ENCODE data around the gene PRR29. TPM values are rescaled to one million over a fixed set of nuclear protein-coding genes. Genes with fewer than 3 reads are reported as not detected.

Gene PRR29
- total and polyA plus RNA-seq, 2 donors (not counting 1 experiment from before 2014, with no cell fraction given) = 0.03 TPM; not detected in 1

DNA sequence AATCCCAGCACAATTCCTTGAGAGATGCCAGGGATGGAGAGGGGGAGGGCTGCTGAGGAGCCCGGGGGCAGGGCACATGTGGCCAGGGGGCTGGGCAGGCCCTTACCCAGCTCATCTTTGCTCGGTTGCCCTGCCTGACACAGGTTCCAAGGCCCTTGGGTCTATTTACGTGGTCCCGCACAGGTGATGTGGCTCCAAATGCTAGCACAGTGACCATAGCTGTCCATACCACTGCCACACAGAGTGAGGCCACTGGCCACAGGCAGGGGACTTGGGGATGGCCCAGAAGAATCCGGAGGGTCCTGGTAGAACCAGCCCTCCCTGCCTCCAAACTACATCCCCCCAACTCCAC, 10.0 kb upstream of the PRR29 start:
- Histone ChIP-seq H3K27me3 (replicated peaks in 1 of 4; ENCODE audit: control extremely low read depth in 1 of 4, control insufficient read depth in 3 of 4, insufficient read depth in 4 of 4, low read length in 3 of 4) (no peaks in the 10 kb centered on the region), H3K79me2 (ENCODE audit: control insufficient read depth, insufficient read depth, low read length) (no peaks in the 10 kb centered on the region), H3K4me1 (ENCODE audit: control insufficient read depth in 2 of 2, insufficient read depth in 2 of 2, low read length in 2 of 2) (peaks cover 24 to 31% of the 10 kb centered on the region in 2 donors), H2AFZ (ENCODE audit: insufficient read depth, low read depth, low read length, poor library complexity, severe bottlenecking) (no peak overlapping the region), H4K20me1 (ENCODE audit: control insufficient read depth, insufficient read depth, low read length, poor library complexity, severe bottlenecking) (no peaks in the 10 kb centered on the region), H3K36me3 (replicated peaks in 1 of 2; ENCODE audit: control extremely low read depth in 1 of 2, control insufficient read depth in 1 of 2, extremely low read depth in 1 of 2, insufficient read depth in 2 of 2, low read length in 1 of 2) (no peaks in the 10 kb centered on the region), H3K4me3 (ENCODE audit: control extremely low read depth in 1 of 5, extremely low read depth in 1 of 5, insufficient read depth in 1 of 5, low read depth in 2 of 5, low read length in 4 of 5) (no peak overlapping the region), H3K9ac (ENCODE audit: low read length) (no peak overlapping the region), H3K9me3 (ENCODE audit: control extremely low read depth in 1 of 3, control insufficient read depth in 2 of 3, insufficient read depth in 1 of 3, low read length in 2 of 3) (peaks cover 0 to 6% (median 0%) of the 10 kb centered on the region in 3 donors), H3K27ac (ENCODE audit: low read length in 2 of 2) (no peak overlapping the region), H3K4me2 (replicated peaks; ENCODE audit: low read depth, low read length, poor library complexity, severe bottlenecking) (no peak overlapping the region)
- no peak overlapping the region for H3K4me3 Mint-ChIP-seq
- 93% methylated on average over 4 of the region's 5 CpGs for WGBS (ENCODE audit: insufficient coverage)
- peaks cover 11% of the 10 kb centered on the region for H3K27me3 Mint-ChIP-seq
- CTCF ChIA-PET = interaction anchor here (0.8 to 3.5 kb wide), 5 partner anchors 32 to 77 kb away, joined by 3 to 20 read pairs (median 5); partner anchors contain the start of genes CSHL1, GH1 and ICAM2
- ATAC-seq (ENCODE audit: low read depth) (no peak), DNase-seq (no peak)
- POLR2A ChIA-PET = interaction anchor here (1.8 kb wide), 1 partner anchor 69 kb away, joined by 4 read pairs; no protein-coding TSS in a partner anchor
- H3K9me3 Mint-ChIP-seq (ENCODE audit: insufficient read depth) = no peaks in the 10 kb centered on the region
- intact Hi-C loops (cut with micrococcal nuclease) = no loop called here
- H3K4me1 Mint-ChIP-seq = peaks cover 42% of the 10 kb centered on the region
- TF ChIP-seq, protein P1, sequence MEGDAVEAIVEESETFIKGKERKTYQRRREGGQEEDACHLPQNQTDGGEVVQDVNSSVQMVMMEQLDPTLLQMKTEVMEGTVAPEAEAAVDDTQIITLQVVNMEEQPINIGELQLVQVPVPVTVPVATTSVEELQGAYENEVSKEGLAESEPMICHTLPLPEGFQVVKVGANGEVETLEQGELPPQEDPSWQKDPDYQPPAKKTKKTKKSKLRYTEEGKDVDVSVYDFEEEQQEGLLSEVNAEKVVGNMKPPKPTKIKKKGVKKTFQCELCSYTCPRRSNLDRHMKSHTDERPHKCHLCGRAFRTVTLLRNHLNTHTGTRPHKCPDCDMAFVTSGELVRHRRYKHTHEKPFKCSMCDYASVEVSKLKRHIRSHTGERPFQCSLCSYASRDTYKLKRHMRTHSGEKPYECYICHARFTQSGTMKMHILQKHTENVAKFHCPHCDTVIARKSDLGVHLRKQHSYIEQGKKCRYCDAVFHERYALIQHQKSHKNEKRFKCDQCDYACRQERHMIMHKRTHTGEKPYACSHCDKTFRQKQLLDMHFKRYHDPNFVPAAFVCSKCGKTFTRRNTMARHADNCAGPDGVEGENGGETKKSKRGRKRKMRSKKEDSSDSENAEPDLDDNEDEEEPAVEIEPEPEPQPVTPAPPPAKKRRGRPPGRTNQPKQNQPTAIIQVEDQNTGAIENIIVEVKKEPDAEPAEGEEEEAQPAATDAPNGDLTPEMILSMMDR (IDR thresholded peaks at IDR 0.05) = no peak
- no peak for TF ChIP-seq EZH2 (IDR thresholded peaks at IDR 0.05; ENCODE audit: borderline replicate concordance, insufficient read depth, low read depth, low read length, poor library complexity, severe bottlenecking)
- H3K27ac Mint-ChIP-seq = no peak overlapping the region

- Histone ChIP-seq H3K4me3 (ENCODE audit: control extremely low read depth in 1 of 5, extremely low read depth in 1 of 5, insufficient read depth in 1 of 5, low read depth in 2 of 5, low read length in 4 of 5) (no peak overlapping the region), H3K9me3 (ENCODE audit: control extremely low read depth in 1 of 3, control insufficient read depth in 2 of 3, insufficient read depth in 1 of 3, low read length in 2 of 3) (peaks cover 0 to 3% (median 0%) of the 10 kb centered on the region in 3 donors), H3K27me3 (replicated peaks in 1 of 4; ENCODE audit: control extremely low read depth in 1 of 4, control insufficient read depth in 3 of 4, insufficient read depth in 4 of 4, low read length in 3 of 4) (no peaks in the 10 kb centered on the region), H2AFZ (ENCODE audit: insufficient read depth, low read depth, low read length, poor library complexity, severe bottlenecking) (no peak overlapping the region), H3K4me1 (ENCODE audit: control insufficient read depth in 2 of 2, insufficient read depth in 2 of 2, low read length in 2 of 2) (peaks cover 31 to 35% of the 10 kb centered on the region in 2 donors), H3K36me3 (replicated peaks in 1 of 2; ENCODE audit: control extremely low read depth in 1 of 2, control insufficient read depth in 1 of 2, extremely low read depth in 1 of 2, insufficient read depth in 2 of 2, low read length in 1 of 2) (no peaks in the 10 kb centered on the region), H3K9ac (ENCODE audit: low read length) (no peak overlapping the region), H3K4me2 (replicated peaks; ENCODE audit: low read depth, low read length, poor library complexity, severe bottlenecking) (no peak overlapping the region), H4K20me1 (ENCODE audit: control insufficient read depth, insufficient read depth, low read length, poor library complexity, severe bottlenecking) (no peaks in the 10 kb centered on the region), H3K79me2 (ENCODE audit: control insufficient read depth, insufficient read depth, low read length) (no peaks in the 10 kb centered on the region), H3K27ac (ENCODE audit: low read length in 2 of 2) (no peak overlapping the region)
- POLR2A ChIA-PET = no interaction called here
- WGBS (ENCODE audit: insufficient coverage) = 91% methylated on average over 34 of the region's 35 CpGs
- no peak for ATAC-seq (ENCODE audit: low read depth)
- Mint-ChIP-seq H3K4me3 (no peak overlapping the region), H3K9me3 (ENCODE audit: insufficient read depth) (no peaks in the 10 kb centered on the region), H3K27me3 (peaks cover 11% of the 10 kb centered on the region), H3K27ac (no peak overlapping the region), H3K4me1 (peaks cover 48% of the 10 kb centered on the region)
- no peak for DNase-seq
- CTCF ChIA-PET = interaction anchor here (0.7 to 3.5 kb wide), 8 partner anchors 31 to 85 kb away, joined by 3 to 58 read pairs (median 23); partner anchors contain the start of genes CSHL1, GH1 and ICAM2
- TF ChIP-seq, protein P1 (IDR thresholded peaks at IDR 0.05) = no peak
- no peak for TF ChIP-seq EZH2 (IDR thresholded peaks at IDR 0.05; ENCODE audit: borderline replicate concordance, insufficient read depth, low read depth, low read length, poor library complexity, severe bottlenecking)
- intact Hi-C loops (cut with micrococcal nuclease) = no loop called here
These were observed 9.2 kb upstream of the PRR29 start for GRCh38 chr17:63988741-63989621.
